Measurements from ENCODE around the gene DAB2. TPM values are rescaled to one million over a fixed set of nuclear protein-coding genes. Genes with fewer than 3 reads are reported as not detected.

Gene DAB2
- total and polyA plus RNA-seq, 8 donors: 3.1 to 74.4 (median 35.7) TPM

GRCh38 chr5:39430461-39430860 is 5.7 kb upstream of the DAB2 start:
- H3K27me3 ChIP-seq: no peaks in the 10 kb centered on the region
- no peak for DNase-seq
- TF ChIP-seq POLR2AphosphoS5 (IDR thresholded peaks at IDR 0.05): no peak
- TF ChIP-seq, protein P1, sequence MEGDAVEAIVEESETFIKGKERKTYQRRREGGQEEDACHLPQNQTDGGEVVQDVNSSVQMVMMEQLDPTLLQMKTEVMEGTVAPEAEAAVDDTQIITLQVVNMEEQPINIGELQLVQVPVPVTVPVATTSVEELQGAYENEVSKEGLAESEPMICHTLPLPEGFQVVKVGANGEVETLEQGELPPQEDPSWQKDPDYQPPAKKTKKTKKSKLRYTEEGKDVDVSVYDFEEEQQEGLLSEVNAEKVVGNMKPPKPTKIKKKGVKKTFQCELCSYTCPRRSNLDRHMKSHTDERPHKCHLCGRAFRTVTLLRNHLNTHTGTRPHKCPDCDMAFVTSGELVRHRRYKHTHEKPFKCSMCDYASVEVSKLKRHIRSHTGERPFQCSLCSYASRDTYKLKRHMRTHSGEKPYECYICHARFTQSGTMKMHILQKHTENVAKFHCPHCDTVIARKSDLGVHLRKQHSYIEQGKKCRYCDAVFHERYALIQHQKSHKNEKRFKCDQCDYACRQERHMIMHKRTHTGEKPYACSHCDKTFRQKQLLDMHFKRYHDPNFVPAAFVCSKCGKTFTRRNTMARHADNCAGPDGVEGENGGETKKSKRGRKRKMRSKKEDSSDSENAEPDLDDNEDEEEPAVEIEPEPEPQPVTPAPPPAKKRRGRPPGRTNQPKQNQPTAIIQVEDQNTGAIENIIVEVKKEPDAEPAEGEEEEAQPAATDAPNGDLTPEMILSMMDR (IDR thresholded peaks at IDR 0.05): no peak
- no peak for TF ChIP-seq EP300 (IDR thresholded peaks at IDR 0.05)
- no peak for TF ChIP-seq POLR2A (IDR thresholded peaks at IDR 0.05)
- no peak overlapping the region for H3K27ac ChIP-seq
- intact Hi-C loops (cut with DNase I; ENCODE audit: low total_unique reads): no loop called here
- WGBS, 5 donors: 47 to 82% (median 74%) methylated on average over 2 of the region's 2 CpGs
- peaks cover 0 to 20% (median 10%) of the 10 kb centered on the region in 4 donors for H3K4me1 ChIP-seq
- H3K9me3 ChIP-seq: no peaks in the 10 kb centered on the region
- no peaks in the 10 kb centered on the region for H3K36me3 ChIP-seq
- H3K4me3 ChIP-seq: no peak overlapping the region

DNA sequence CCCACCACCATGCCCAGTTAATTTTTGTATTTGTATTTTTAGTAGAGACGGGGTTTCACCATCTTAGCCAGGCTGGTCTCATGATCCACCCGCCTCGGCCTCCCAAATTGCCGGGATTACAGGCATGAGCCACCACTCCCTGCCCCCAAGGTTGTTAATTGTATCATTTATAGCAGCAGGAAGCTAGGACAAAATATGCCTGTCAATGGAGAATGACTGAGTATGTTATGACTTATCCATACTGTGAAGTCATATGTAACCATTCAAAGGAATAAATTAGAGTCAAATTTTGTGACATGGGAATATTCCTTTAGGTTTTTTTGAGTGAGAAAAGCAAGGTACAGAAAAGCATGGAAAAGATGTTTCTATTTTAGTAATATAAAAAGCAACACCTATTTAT is 3.9 kb upstream of the DAB2 start:
- Histone ChIP-seq H3K36me3 (no peaks in the 10 kb centered on the region), H3K9me3 (no peaks in the 10 kb centered on the region), H3K4me1 (peaks cover 5 to 33% (median 20%) of the 10 kb centered on the region in 4 donors), H3K4me3 (no peak overlapping the region), H3K27ac (no peak overlapping the region), H3K27me3 (peaks cover 0 to 7% (median 0%) of the 10 kb centered on the region in 3 donors)
- no peak for DNase-seq
- 75 to 96% (median 95%) methylated on average over 4 of the region's 4 CpGs for WGBS, 5 donors
- intact Hi-C loops (cut with DNase I; ENCODE audit: low total_unique reads): no loop called here
- TF ChIP-seq POLR2AphosphoS5 (IDR thresholded peaks at IDR 0.05) (no peak), EP300 (IDR thresholded peaks at IDR 0.05) (no peak), POLR2A (IDR thresholded peaks at IDR 0.05) (no peak)
- TF ChIP-seq, protein P1 (IDR thresholded peaks at IDR 0.05): no peak

DNA sequence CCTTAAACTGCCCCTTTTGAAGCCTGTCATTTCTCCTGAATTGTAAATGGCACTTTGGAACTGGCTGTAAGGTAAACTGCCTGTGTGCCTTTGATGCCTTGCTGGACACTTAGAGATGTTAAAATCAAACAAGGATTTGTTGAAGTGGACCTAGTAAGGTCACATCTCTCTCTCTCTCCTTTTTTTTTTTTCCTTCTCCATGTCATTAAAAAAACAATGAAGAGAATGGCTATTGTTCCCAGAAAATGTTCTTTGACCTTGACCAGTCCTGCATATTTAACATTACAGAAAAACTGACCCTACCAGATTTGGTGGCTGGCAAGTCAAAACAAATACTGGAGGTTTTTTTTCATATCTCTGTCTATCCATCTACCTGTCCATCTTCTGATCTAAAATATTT is 2.9 kb upstream of the DAB2 start:
- Histone ChIP-seq H3K36me3 (no peaks in the 10 kb centered on the region), H3K4me3 (no peak overlapping the region), H3K9me3 (no peaks in the 10 kb centered on the region), H3K27ac (no peak overlapping the region), H3K27me3 (peaks cover 0 to 7% (median 0%) of the 10 kb centered on the region in 3 donors), H3K4me1 (peaks cover 5 to 41% (median 23%) of the 10 kb centered on the region in 4 donors)
- intact Hi-C loops (cut with DNase I; ENCODE audit: low total_unique reads): no loop called here
- no peak for DNase-seq
- TF ChIP-seq POLR2AphosphoS5 (IDR thresholded peaks at IDR 0.05): no peak
- no peak for TF ChIP-seq EP300 (IDR thresholded peaks at IDR 0.05)
- TF ChIP-seq, protein P1 (IDR thresholded peaks at IDR 0.05): no peak
- no peak for TF ChIP-seq POLR2A (IDR thresholded peaks at IDR 0.05)

DNA sequence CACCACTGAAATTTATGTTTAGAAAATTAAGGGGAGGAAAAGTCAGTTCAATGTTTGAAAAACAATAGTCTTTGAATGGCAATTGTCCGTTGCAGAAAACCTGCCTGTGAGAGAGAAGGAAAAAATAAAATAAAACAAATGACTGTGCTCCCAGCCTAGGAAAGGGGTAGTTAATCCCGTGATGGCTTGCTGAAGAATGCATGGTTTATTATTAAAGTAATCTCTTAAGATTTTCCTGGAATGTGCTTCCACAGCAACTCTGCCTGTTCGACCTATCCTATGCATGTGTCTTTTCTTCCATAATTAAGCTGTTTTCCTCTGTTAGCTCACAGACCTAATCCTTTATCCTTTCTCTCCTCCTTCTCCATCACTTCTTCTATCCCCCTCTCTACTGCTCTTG is 2.4 kb upstream of the DAB2 start:
- DNase-seq: no peak
- peak overlapping the region in 1 of 5 donors; percentile 86 for H3K27ac ChIP-seq

More for the DNA sequence above, 2.4 kb upstream of the DAB2 start:
- H3K36me3 ChIP-seq: no peaks in the 10 kb centered on the region
- H3K4me1 ChIP-seq: peaks cover 5 to 45% (median 25%) of the 10 kb centered on the region in 4 donors
- peaks cover 0 to 7% (median 0%) of the 10 kb centered on the region in 3 donors for H3K27me3 ChIP-seq
- 21 to 39% (median 32%) methylated on average over 3 of the region's 3 CpGs for WGBS, 5 donors
- intact Hi-C loops (cut with DNase I; ENCODE audit: low total_unique reads): no loop called here
- TF ChIP-seq POLR2AphosphoS5 (IDR thresholded peaks at IDR 0.05) (no peak), POLR2A (IDR thresholded peaks at IDR 0.05) (no peak), EP300 (IDR thresholded peaks at IDR 0.05) (no peak)
- TF ChIP-seq, protein P1 (IDR thresholded peaks at IDR 0.05): no peak
- H3K4me3 ChIP-seq: no peak overlapping the region
- H3K9me3 ChIP-seq: no peaks in the 10 kb centered on the region
